Mucosa of rectum (tissue), 2 donors: ENCODE results near the gene BTG2.

Experiments
- H3K27ac ChIP-seq, 2 donors: one replicate each; pipeline ENCODE4 v1.7.0; 2013; ENCODE audit warnings: inconsistent platforms in 2 of 2, low read depth in 2 of 2, low read length in 2 of 2
- H3K27me3 ChIP-seq, 2 donors: one replicate each; pipeline ENCODE4 v1.7.0; 2013; ENCODE audit warnings: low read length in 2 of 2; ENCODE audit not compliant: control insufficient read depth in 2 of 2, insufficient read depth in 2 of 2
- H3K36me3 ChIP-seq, 2 donors: one replicate each; pipeline ENCODE4 v1.7.0; 2013; ENCODE audit warnings: low read length in 2 of 2; ENCODE audit not compliant: control insufficient read depth in 2 of 2, insufficient read depth in 2 of 2
- H3K4me1 ChIP-seq, 2 donors: one replicate each; pipeline ENCODE4 v1.7.0; 2013; ENCODE audit warnings: low read length in 2 of 2, mild to moderate bottlenecking in 1 of 2; ENCODE audit not compliant: control insufficient read depth in 2 of 2, insufficient read depth in 2 of 2
- H3K4me3 ChIP-seq, 2 donors: one replicate each; pipeline ENCODE4 v1.7.0; 2013; ENCODE audit warnings: low read length in 2 of 2
- H3K9ac ChIP-seq, 2 donors: one replicate each; pipeline ENCODE4 v1.7.0; 2013; ENCODE audit warnings: low read length in 2 of 2, low read depth in 1 of 2, mild to moderate bottlenecking in 1 of 2
- H3K9me3 ChIP-seq, 2 donors: one replicate each; pipeline ENCODE4 v1.7.0; 2013; ENCODE audit warnings: low read length in 2 of 2; ENCODE audit not compliant: control insufficient read depth in 2 of 2
- donor health status: healthy.
- donor health status: Normal muscosa, but diverticular disease.

The BTG2 gene

GRCh38 chr1:203359010-203359571 lies 53.8 kb downstream of the BTG2 start:
- peaks cover 2 to 5% of the 10 kb centered on the region in 2 donors for H3K4me1 ChIP-seq
- H3K4me3 ChIP-seq = no peak overlapping the region
- H3K9me3 ChIP-seq = no peaks in the 10 kb centered on the region
- no peaks in the 10 kb centered on the region for H3K27me3 ChIP-seq
- H3K36me3 ChIP-seq = no peaks in the 10 kb centered on the region
- H3K27ac ChIP-seq = no peak overlapping the region
- no peak overlapping the region for H3K9ac ChIP-seq
